Kidney epithelial cell (primary cell): ENCODE results near the gene CRHR2. TPM values are rescaled to one million over a fixed set of nuclear protein-coding genes. Genes with fewer than 3 reads are reported as not detected.

Experiments
- DNase-seq: peaks from one replicate; pipeline ENCODE4 v3.0.0-alpha.2; 2010; ENCODE audit warnings: low read depth
- H3K27me3 ChIP-seq: 2 replicates; pipeline ENCODE4 v1.6.0; 2011; ENCODE audit warnings: low read length; ENCODE audit not compliant: control insufficient read depth, insufficient read depth
- H3K36me3 ChIP-seq: 2 replicates; pipeline ENCODE4 v1.5.1; 2011; ENCODE audit warnings: low read length; ENCODE audit not compliant: control insufficient read depth, insufficient read depth
- H3K4me3 ChIP-seq: 2 replicates; pipeline ENCODE4 v1.5.1; 2011; ENCODE audit warnings: low read depth, mild to moderate bottlenecking, control low read depth, low read length
- total RNA-seq: library from RNA; depleted of rRNA; stranded (reverse); fragments of >200 nt; gene quantifications from 2 replicates; pipeline ENCODE4 v1.2.3, GENCODE V29; 2015
- TF ChIP-seq, protein P1 (sequence below): IDR thresholded peaks from 2 replicates; pipeline ENCODE4 v1.5.1; 2011; ENCODE audit warnings: mild to moderate bottlenecking, moderate library complexity, low read length, control low read depth, inconsistent platforms; ENCODE audit not compliant: insufficient read depth, poor library complexity, severe bottlenecking

The CRHR2 gene
- total RNA-seq, 1 donor from 2014 or later, result not detected

DNA sequence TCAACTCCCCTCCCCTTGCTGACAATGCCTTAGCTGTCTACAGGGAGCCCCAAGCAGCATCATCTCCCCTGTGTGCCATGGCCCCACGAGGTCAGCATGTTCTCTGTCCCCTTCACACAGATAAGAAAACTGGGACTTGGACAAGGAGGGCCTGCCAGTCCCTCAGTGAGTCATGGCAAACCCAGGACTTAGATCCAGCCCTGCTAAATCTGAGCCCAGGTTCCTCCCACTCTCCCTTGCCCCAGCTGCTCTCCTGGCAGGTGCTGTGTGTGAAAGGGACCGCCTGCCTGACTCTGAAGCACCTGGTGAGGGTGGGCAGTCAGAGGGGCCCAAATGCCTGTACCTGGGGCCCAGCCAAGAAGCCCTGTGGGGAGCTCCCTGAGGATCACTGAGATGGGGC, 7.4 kb downstream of the CRHR2 start:
- H3K4me3 ChIP-seq, result no peak overlapping the region
- TF ChIP-seq, protein P1, sequence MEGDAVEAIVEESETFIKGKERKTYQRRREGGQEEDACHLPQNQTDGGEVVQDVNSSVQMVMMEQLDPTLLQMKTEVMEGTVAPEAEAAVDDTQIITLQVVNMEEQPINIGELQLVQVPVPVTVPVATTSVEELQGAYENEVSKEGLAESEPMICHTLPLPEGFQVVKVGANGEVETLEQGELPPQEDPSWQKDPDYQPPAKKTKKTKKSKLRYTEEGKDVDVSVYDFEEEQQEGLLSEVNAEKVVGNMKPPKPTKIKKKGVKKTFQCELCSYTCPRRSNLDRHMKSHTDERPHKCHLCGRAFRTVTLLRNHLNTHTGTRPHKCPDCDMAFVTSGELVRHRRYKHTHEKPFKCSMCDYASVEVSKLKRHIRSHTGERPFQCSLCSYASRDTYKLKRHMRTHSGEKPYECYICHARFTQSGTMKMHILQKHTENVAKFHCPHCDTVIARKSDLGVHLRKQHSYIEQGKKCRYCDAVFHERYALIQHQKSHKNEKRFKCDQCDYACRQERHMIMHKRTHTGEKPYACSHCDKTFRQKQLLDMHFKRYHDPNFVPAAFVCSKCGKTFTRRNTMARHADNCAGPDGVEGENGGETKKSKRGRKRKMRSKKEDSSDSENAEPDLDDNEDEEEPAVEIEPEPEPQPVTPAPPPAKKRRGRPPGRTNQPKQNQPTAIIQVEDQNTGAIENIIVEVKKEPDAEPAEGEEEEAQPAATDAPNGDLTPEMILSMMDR, result no peak
- DNase-seq, result no peak
- H3K27me3 ChIP-seq, result peaks cover 4% of the 10 kb centered on the region
- no peaks in the 10 kb centered on the region for H3K36me3 ChIP-seq

DNA sequence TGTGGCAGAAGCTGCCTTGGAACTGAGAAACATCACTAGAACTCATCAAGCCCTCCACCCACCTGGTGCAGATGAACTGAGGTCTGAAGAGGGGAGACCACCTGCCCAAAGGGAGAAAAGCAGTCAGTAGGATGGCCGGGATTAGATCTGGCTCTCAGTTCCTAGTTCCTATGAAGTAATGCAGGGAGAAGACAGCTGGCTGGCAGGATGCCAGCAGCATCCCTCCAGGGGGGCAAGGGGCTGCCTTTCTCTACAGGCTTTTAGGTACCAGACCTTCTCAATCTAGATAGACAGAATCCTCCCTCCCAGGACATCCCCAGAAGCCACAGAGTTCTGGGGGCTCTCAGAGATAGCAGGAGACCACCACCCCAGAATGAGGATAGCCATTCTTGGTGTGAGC, 7.8 kb downstream of the CRHR2 start:
- Histone ChIP-seq H3K4me3 (no peak overlapping the region), H3K36me3 (no peaks in the 10 kb centered on the region), H3K27me3 (peaks cover 4% of the 10 kb centered on the region)
- DNase-seq, result no peak
- TF ChIP-seq, protein P1, result no peak

DNA sequence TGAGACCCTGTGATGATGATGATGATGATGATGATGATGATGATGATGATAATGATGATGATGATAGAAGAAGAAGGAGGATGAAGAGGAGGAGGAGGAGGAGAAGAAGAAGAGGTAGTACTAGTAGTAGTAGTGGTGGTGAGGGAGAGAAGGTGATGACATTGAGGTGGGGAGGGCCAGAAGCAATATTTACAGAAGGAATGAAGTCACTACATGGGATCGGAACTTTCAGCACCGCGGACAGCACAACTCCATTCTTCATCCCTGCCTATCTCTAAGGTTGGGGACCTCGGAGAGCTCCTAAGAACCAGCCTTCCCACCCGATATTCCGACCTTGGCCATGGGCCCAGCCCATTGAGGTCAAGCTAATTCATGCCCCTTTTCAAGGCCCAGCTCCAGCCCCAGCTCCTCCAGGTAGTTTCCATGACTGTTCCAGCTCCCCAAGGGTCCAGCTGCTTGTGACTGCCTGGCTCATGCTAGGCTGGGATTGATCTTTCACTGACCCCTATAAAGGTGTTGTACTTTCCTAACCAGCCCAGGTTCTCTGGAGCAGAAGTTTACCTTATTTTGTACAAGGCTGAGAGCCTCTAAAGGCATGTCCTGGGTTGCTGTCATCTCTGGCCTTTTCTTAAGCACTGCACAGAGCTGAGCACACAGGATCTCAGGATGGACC, 10.3 kb downstream of the CRHR2 start:
- H3K36me3 ChIP-seq, result no peaks in the 10 kb centered on the region
- TF ChIP-seq, protein P1, result no peak
- peak; percentile 18 for DNase-seq
- no peak overlapping the region for H3K4me3 ChIP-seq
- no peaks in the 10 kb centered on the region for H3K27me3 ChIP-seq

DNA sequence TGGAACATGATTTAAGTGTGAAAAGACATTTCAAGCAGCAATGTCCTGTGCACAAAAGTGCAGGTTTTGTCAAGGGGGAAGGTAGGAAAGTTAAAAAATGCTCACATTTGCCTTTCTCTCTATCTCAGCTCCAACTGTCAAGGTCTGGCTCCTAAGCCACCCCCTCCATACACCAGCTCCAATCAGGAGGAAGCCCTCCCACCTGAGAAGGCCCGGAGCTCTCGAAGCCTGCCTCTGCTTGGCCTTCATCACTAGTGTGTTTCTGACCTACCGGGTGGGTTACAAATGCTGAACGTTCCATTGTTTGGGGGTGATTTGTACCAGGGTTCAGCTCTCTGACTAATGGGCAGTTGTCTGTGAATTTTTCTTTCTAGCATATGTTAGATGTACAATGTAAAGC, 14.2 kb downstream of the CRHR2 start:
- no peaks in the 10 kb centered on the region for H3K36me3 ChIP-seq
- no peak overlapping the region for H3K4me3 ChIP-seq
- TF ChIP-seq, protein P1, result no peak
- H3K27me3 ChIP-seq, result no peaks in the 10 kb centered on the region
- no peak for DNase-seq

DNA sequence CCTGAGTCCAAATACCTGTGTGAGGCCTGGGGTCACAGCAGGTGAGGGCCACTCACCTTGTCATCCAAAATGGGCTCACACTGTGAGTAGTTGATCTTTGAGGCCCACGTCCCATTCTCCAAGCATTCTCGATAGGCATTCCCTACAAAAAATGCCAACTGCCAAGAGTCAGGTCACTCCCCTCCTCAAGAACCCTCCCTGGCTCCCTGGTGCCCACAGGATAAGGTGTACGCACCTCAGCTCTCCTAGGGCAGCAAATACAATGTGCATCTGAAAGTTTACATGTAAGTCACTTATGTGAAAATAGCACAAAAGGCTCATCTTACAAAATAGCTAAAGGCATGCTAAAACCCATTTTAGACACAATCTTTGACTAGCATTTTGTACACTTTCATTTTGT, 15.1 kb downstream of the CRHR2 start:
- Histone ChIP-seq H3K4me3 (no peak overlapping the region), H3K36me3 (no peaks in the 10 kb centered on the region), H3K27me3 (no peaks in the 10 kb centered on the region)
- no peak for DNase-seq
- TF ChIP-seq, protein P1, result no peak

DNA sequence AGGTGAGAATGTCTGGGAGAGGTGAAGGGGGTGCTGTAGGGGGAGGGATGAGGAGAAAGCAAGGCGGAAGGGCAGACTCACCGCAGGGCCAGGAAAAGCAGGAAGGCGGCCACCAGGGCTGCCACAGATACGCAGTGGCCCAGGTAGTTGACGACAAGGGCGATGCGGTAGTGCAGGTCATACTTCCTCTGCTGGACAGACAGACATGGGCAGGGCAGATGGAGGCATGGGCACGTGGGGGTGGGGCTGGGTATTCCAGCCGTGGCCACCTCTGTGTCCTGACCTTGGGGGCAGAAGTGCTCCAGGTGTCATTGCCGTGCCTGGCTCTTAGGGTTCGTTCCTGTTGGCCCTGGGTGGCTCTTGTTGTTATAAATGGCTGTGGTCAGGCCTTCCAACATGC, 16.8 kb downstream of the CRHR2 start:
- TF ChIP-seq, protein P1, result no peak
- no peak for DNase-seq
- H3K27me3 ChIP-seq, result peaks cover 4% of the 10 kb centered on the region
- no peak overlapping the region for H3K4me3 ChIP-seq
- no peaks in the 10 kb centered on the region for H3K36me3 ChIP-seq
